ENCODE results near the gene RTP2.

DNA sequence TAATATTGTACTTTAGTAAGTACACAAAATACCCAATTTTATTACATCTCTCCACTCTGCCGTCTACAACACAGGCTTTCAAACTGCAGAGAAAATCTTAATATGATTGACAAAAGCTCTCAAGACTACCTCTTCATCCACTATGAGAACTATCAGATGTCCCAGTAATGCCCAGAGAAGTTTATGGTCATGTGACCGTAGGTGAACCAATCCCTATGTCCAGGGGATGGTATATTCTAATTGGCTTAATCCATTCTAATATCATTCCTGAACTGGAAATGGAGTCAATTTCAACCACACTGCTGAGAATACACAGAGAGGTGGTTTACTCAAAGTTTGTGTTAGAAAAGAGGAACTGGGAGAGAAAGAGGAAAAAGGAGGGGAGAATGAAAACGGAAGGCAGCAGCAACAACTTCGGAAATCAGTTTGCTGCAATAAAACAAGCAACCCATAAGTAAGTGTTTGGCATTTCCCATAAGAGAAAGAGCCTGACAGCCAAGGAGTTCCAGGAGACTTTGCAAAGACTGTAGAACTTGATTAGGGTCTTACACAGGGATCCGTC, 39.4 kb downstream of the RTP2 start:
- no peak for TF ChIP-seq POLR2A (IDR thresholded peaks at IDR 0.05; ENCODE audit: low read depth, low read length)
- no peak for TF ChIP-seq POLR2AphosphoS5 (IDR thresholded peaks at IDR 0.05; ENCODE audit: low read depth, low read length)
- no peak for TF ChIP-seq PAX5 (IDR thresholded peaks at IDR 0.05; ENCODE audit: insufficient read depth, low read length, severe bottlenecking)
- no peak for TF ChIP-seq TAF1 (IDR thresholded peaks at IDR 0.05; ENCODE audit: low read depth, low read length)
- peak; percentile 83 for TF ChIP-seq SPI1 (IDR thresholded peaks at IDR 0.05; ENCODE audit: low read depth, low read length)
